Osteocyte (in vitro differentiated cells): ENCODE measurements around the gene SLFN12L. TPM values are rescaled to one million over a fixed set of nuclear protein-coding genes. Genes with fewer than 3 reads are reported as not detected.
"Not testable (repeated sequence)": the region's sequence is repeated elsewhere in the genome, so short reads cannot be mapped to it uniquely, and the experiment has no call there.

Experiments
- DNase-seq: peaks from one replicate; pipeline ENCODE4 v3.0.0; 2021; ENCODE audit warnings: mixed read lengths; ENCODE audit not compliant: unreplicated experiment; ENCODE audit errors: extremely low spot score
- H3K27ac Mint-ChIP-seq: one replicate; pipeline ENCODE4 v1.8.0; 2021; ENCODE audit warnings: mild to moderate bottlenecking, mixed read lengths; ENCODE audit not compliant: unreplicated experiment
- H3K27me3 Mint-ChIP-seq: one replicate; pipeline ENCODE4 v1.8.0; 2021; ENCODE audit warnings: mixed read lengths; ENCODE audit not compliant: unreplicated experiment
- H3K36me3 Mint-ChIP-seq: one replicate; pipeline ENCODE4 v1.8.0; 2021; ENCODE audit warnings: mixed read lengths; ENCODE audit not compliant: unreplicated experiment
- H3K4me1 Mint-ChIP-seq: one replicate; pipeline ENCODE4 v1.8.0; 2021; ENCODE audit warnings: mixed read lengths; ENCODE audit not compliant: unreplicated experiment
- H3K4me3 Mint-ChIP-seq: one replicate; pipeline ENCODE4 v1.8.0; 2021; ENCODE audit warnings: mild to moderate bottlenecking, moderate library complexity, mixed read lengths; ENCODE audit not compliant: unreplicated experiment
- H3K9me3 Mint-ChIP-seq: one replicate; pipeline ENCODE4 v1.8.0; 2021; ENCODE audit warnings: mixed read lengths; ENCODE audit not compliant: unreplicated experiment
- total RNA-seq: library from RNA; stranded (reverse); gene quantifications from 2 replicates; pipeline ENCODE4 v1.2.1, GENCODE V29; 2021
- TF ChIP-seq, protein P1 (sequence below): fragments of 200-600 bp; sonication (generic); IDR thresholded peaks from 2 replicates; pipeline ENCODE4 v1.5.0; 2021; ENCODE audit warnings: antibody characterized with exemption, mild to moderate bottlenecking, moderate library complexity

Gene SLFN12L
- total RNA-seq, 1 donor from 2014 or later, result not detected

DNA sequence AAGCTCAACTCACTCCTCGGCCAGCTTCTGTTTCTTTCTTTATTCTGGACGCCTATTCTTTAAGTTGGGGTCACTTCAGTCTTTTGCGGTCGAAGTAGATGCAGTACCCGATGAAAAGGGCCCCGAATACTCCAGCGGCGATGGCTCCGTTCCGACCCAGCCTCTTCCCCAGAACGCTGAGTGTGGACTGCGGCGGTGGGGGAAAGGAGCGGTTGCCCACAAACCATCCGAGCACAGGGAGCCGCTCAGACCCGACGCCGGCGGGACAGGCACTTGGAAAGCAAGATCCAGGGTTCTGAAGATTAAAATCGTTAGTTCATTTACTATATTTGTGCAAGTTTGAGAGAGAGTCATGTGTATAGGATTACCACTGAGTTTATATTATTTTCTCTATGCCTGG is 22.5 kb downstream of the SLFN12L start:
- no peak for DNase-seq
- peaks cover 2% of the 10 kb centered on the region for H3K4me1 Mint-ChIP-seq
- H3K4me3 Mint-ChIP-seq, result no peak overlapping the region
- H3K36me3 Mint-ChIP-seq, result no peaks in the 10 kb centered on the region
- no peak overlapping the region for H3K27ac Mint-ChIP-seq
- H3K27me3 Mint-ChIP-seq, result peaks cover 65% of the 10 kb centered on the region
- TF ChIP-seq, protein P1, sequence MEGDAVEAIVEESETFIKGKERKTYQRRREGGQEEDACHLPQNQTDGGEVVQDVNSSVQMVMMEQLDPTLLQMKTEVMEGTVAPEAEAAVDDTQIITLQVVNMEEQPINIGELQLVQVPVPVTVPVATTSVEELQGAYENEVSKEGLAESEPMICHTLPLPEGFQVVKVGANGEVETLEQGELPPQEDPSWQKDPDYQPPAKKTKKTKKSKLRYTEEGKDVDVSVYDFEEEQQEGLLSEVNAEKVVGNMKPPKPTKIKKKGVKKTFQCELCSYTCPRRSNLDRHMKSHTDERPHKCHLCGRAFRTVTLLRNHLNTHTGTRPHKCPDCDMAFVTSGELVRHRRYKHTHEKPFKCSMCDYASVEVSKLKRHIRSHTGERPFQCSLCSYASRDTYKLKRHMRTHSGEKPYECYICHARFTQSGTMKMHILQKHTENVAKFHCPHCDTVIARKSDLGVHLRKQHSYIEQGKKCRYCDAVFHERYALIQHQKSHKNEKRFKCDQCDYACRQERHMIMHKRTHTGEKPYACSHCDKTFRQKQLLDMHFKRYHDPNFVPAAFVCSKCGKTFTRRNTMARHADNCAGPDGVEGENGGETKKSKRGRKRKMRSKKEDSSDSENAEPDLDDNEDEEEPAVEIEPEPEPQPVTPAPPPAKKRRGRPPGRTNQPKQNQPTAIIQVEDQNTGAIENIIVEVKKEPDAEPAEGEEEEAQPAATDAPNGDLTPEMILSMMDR, result no peak
- H3K9me3 Mint-ChIP-seq, result no peaks in the 10 kb centered on the region

DNA sequence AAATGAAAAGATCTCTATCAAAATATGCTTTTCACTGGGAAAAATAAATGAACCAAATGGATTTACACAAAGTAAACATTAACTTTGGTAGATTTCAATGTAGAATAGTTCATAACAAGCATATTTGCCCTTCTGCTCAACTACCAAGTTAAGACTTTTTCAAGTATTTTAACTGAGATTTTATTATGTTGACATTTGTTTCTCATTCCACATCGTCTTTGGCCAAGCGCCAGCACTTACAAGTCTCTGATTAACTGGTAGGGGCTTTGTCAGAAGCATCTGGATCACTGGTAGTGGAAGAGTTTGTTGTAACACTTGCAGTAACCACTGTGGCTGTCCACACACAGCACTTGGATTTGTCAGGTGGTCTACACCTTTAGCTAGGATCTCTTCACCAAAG is 22.9 kb downstream of the SLFN12L start:
- Mint-ChIP-seq H3K36me3 (no peaks in the 10 kb centered on the region), H3K9me3 (no peaks in the 10 kb centered on the region), H3K4me1 (peaks cover 2% of the 10 kb centered on the region), H3K4me3 (no peak overlapping the region), H3K27ac (no peak overlapping the region), H3K27me3 (peaks cover 64% of the 10 kb centered on the region)
- TF ChIP-seq, protein P1, result no peak
- no peak for DNase-seq

DNA sequence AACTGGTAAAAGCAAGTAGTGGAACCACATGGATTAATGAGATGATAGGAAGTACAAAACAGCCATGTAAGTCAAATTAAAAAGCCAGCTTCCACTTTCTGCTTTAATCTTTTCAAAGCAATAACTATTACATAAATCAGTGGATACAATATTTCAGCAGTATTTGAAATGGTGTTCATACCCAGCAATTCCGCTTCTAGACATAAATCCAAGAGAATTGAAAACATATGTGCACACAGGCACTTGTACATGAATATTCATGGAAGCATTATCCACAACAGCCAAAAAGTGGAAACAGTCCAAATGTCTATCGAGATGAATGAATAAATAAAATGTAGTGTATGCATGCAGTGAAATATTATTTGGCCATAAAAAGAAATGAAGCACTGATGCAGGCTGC is 27.4 kb downstream of the SLFN12L start:
- Mint-ChIP-seq H3K27me3 (peaks cover 35% of the 10 kb centered on the region), H3K4me3 (no peak overlapping the region)
- TF ChIP-seq, protein P1, result no peak

DNA sequence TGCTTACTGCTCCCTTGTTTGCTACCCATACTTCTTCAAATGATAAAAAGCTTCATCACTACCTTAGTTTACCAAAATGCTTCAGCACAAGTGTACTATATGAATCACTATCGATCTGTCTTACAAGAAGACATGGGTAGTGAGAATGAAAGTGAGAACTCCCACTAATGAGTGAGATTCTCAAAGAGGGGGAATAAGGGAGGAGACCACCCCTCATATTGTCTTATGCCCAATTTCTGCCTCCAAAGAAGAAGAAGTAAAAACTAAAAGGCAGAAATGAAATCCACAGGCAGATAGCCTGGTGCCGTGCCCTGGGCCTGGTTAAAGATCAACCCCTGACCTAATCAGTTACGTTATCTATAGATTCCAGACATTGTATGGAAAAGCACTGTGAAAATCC is 29.8 kb downstream of the SLFN12L start:
- H3K4me3 Mint-ChIP-seq, H3K9me3 Mint-ChIP-seq, H3K27ac Mint-ChIP-seq, H3K36me3 Mint-ChIP-seq, DNase-seq, H3K4me1 Mint-ChIP-seq: not testable (repeated sequence)
- H3K27me3 Mint-ChIP-seq, result peaks cover 39% of the 10 kb centered on the region

More for the DNA sequence above, 27.4 kb downstream of the SLFN12L start:
- Mint-ChIP-seq H3K36me3 (no peaks in the 10 kb centered on the region), H3K9me3 (no peaks in the 10 kb centered on the region), H3K4me1 (peaks cover 2% of the 10 kb centered on the region), H3K27ac (no peak overlapping the region)
- no peak for DNase-seq

DNA sequence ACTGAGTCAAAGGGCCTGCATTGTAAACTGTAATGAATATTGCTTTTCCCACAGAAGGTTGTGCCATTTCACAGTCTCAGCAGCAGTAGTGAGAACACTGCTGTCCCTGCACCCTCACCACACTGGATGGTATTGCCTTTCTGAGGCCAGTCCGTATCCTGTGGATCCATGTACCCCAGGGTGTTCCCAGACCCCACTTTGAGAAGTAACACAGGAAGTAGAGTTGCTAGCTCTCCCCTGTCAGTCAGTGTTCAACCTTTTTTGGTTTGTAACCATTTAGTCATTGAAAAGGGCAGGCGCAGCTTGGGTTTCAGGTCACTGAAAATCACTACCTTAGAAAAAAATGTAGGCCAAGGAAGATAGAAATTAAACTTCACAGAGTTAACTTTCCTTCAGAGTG is 37.9 kb downstream of the SLFN12L start:
- no peak for DNase-seq
- TF ChIP-seq, protein P1, result no peak
- Mint-ChIP-seq H3K9me3 (no peaks in the 10 kb centered on the region), H3K27me3 (peaks cover 69% of the 10 kb centered on the region), H3K27ac (no peak overlapping the region), H3K4me3 (no peak overlapping the region), H3K4me1 (peaks cover 3% of the 10 kb centered on the region), H3K36me3 (no peaks in the 10 kb centered on the region)
